SK-MEL-5 (cell line): ENCODE data around the gene NMT2. TPM values are rescaled to one million over a fixed set of nuclear protein-coding genes. Genes with fewer than 3 reads are reported as not detected.

ENCODE experiments used
- DNase-seq: peaks from one replicate; pipeline ENCODE4 v3.0.0-alpha.2; 2016; ENCODE audit warnings: low read depth, low spot score
- in situ Hi-C: cut with HindIII; loops from 2 replicates; pipeline ENCODE4 v1.10.0; 2016; ENCODE audit warnings: low sequenced_read_pairs, high pct_unique_total_duplicates, low pct_unique_long_range_greater_than_20kb
- total RNA-seq: library from RNA; depleted of rRNA; stranded (reverse); fragments of >200 nt; shearing (Covaris generic); gene quantifications from 2 replicates; pipeline ENCODE4 v1.2.3, GENCODE V29; 2014

NMT2 gene
- total RNA-seq, 1 experiment from 2014 or later = 4.5 TPM

- in situ Hi-C loops = no loop called here
- no peak for DNase-seq
These were observed 45.9 kb downstream of the NMT2 start for GRCh38 chr10:15122477-15123030.

GRCh38 chr10:15121707-15122106 is 46.8 kb downstream of the NMT2 start:
- no peak for DNase-seq
- in situ Hi-C loops = no loop called here

GRCh38 chr10:15120523-15120922 is 48.0 kb downstream of the NMT2 start:
- no peak for DNase-seq
- in situ Hi-C loops = no loop called here

GRCh38 chr10:15118615-15119014 is 49.9 kb downstream of the NMT2 start:
- no peak for DNase-seq

GRCh38 chr10:15116225-15116624 is 52.3 kb downstream of the NMT2 start:
- DNase-seq = no peak
- in situ Hi-C loops = no loop called here

More at GRCh38 chr10:15118615-15119014, 49.9 kb downstream of the NMT2 start:
- in situ Hi-C loops = no loop called here

- in situ Hi-C loops = no loop called here
- no peak for DNase-seq
These were observed 54.7 kb downstream of the NMT2 start for GRCh38 chr10:15113766-15114165.

- in situ Hi-C loops = no loop called here
- no peak for DNase-seq
These were observed 55.8 kb downstream of the NMT2 start for GRCh38 chr10:15112657-15113056.

GRCh38 chr10:15106352-15107013 is 62.0 kb downstream of the NMT2 start:
- in situ Hi-C loops = no loop called here
- peak; percentile 81 for DNase-seq

- no peak for DNase-seq
- in situ Hi-C loops = no loop called here
These were observed 65.0 kb downstream of the NMT2 start for GRCh38 chr10:15103513-15103912.

GRCh38 chr10:15099886-15100285 is 68.6 kb downstream of the NMT2 start:
- in situ Hi-C loops = no loop called here
- no peak for DNase-seq

GRCh38 chr10:15097011-15097812 is 71.3 kb downstream of the NMT2 start, which contains the start of gene RPP38:
Gene RPP38 (plus strand): TSS chr10:15097355. CDS start chr10:15103315, 5,960 bp downstream.
- DNase-seq = peak; percentile 92
- in situ Hi-C loops = no loop called here

- peak; percentile 1 for DNase-seq
- in situ Hi-C loops = no loop called here
These were observed 71.9 kb downstream of the NMT2 start for GRCh38 chr10:15096661-15097010.

GRCh38 chr10:15092855-15093408 is 75.6 kb downstream of the NMT2 start:
- in situ Hi-C loops = no loop called here

GRCh38 chr10:15091418-15091817 is 77.1 kb downstream of the NMT2 start:
- no peak for DNase-seq
- in situ Hi-C loops = no loop called here

More at GRCh38 chr10:15092855-15093408, 75.6 kb downstream of the NMT2 start:
- no peak for DNase-seq

- in situ Hi-C loops = no loop called here
- DNase-seq = peak; percentile 72
These were observed 79.8 kb downstream of the NMT2 start, which contains the start of gene ACBD7 for GRCh38 chr10:15088428-15089261. Gene ACBD7 (minus strand): TSS chr10:15088776. CDS start chr10:15088728, 48 bp downstream.

GRCh38 chr10:15084502-15084922 is 84.0 kb downstream of the NMT2 start:
- in situ Hi-C loops = no loop called here
- DNase-seq = peak; percentile 88

- in situ Hi-C loops = no loop called here
- DNase-seq = no peak
These were observed 84.6 kb downstream of the NMT2 start for GRCh38 chr10:15083674-15084501.
